Hepatocyte (in vitro differentiated cells): ENCODE results near the gene CEBPE. TPM values are rescaled to one million over a fixed set of nuclear protein-coding genes. Genes with fewer than 3 reads are reported as not detected.

Experiments used
- DNase-seq: peaks from one replicate; pipeline ENCODE4 v3.0.0-alpha.2; 2016; ENCODE audit warnings: low spot score
- H2AFZ ChIP-seq: fragments of 200-600 bp; sonication (generic); 2 replicates; pipeline ENCODE4 v1.6.0; 2016; ENCODE audit warnings: antibody characterized with exemption, mild to moderate bottlenecking
- H3K27ac ChIP-seq: fragments of 200-600 bp; sonication (generic); 2 replicates; pipeline ENCODE4 v1.5.1; 2016; ENCODE audit warnings: mild to moderate bottlenecking
- H3K27me3 ChIP-seq: fragments of 200-600 bp; sonication (generic); 2 replicates; pipeline ENCODE4 v1.6.1; 2016
- H3K36me3 ChIP-seq: fragments of 200-600 bp; sonication (generic); replicated peaks from 2 replicates; pipeline ENCODE4 v1.5.1; 2016; ENCODE audit warnings: low read depth; ENCODE audit not compliant: insufficient read depth
- H3K4me1 ChIP-seq: fragments of 200-600 bp; sonication (generic); 2 replicates; pipeline ENCODE4 v1.5.1; 2016; ENCODE audit warnings: mild to moderate bottlenecking, moderate library complexity; ENCODE audit not compliant: insufficient read depth
- H3K4me2 ChIP-seq: fragments of 200-600 bp; sonication (generic); 2 replicates; pipeline ENCODE4 v1.6.0; 2016
- H3K4me3 ChIP-seq: fragments of 200-600 bp; sonication (generic); 2 replicates; pipeline ENCODE4 v1.5.1; 2016; ENCODE audit warnings: mild to moderate bottlenecking
- H3K79me2 ChIP-seq: fragments of 200-600 bp; sonication (generic); 2 replicates; pipeline ENCODE4 v1.6.0; 2017; ENCODE audit warnings: mild to moderate bottlenecking
- H3K9me2 ChIP-seq: fragments of 200-600 bp; sonication (generic); replicated peaks from 2 replicates; pipeline ENCODE4 v1.6.0; 2017; ENCODE audit warnings: mild to moderate bottlenecking; ENCODE audit not compliant: insufficient read depth
- H3K9me3 ChIP-seq: fragments of 200-600 bp; sonication (generic); 2 replicates; pipeline ENCODE4 v1.5.1; 2016; ENCODE audit warnings: low read depth, mild to moderate bottlenecking
- H4K20me1 ChIP-seq: fragments of 200-600 bp; sonication (generic); 2 replicates; pipeline ENCODE4 v1.6.0; 2016; ENCODE audit warnings: mild to moderate bottlenecking; ENCODE audit not compliant: insufficient read depth, poor library complexity, severe bottlenecking
- CTCF ChIP-seq: fragments of 200-600 bp; sonication (generic); IDR thresholded peaks from 2 replicates; pipeline ENCODE4 v1.5.1; 2016; ENCODE audit warnings: antibody characterized with exemption, mild to moderate bottlenecking; ENCODE audit not compliant: poor library complexity
- EZH2 ChIP-seq: fragments of 200-600 bp; sonication (generic); IDR thresholded peaks from 2 replicates; pipeline ENCODE4 v1.6.1; 2016; ENCODE audit warnings: antibody characterized with exemption, mild to moderate bottlenecking, borderline replicate concordance
- EZH2phosphoT487 ChIP-seq: fragments of 200-600 bp; sonication (generic); IDR thresholded peaks from one replicate; pipeline ENCODE4 v1.6.1; 2018; ENCODE audit warnings: antibody characterized with exemption, mild to moderate bottlenecking, low read depth, moderate library complexity; ENCODE audit not compliant: unreplicated experiment, severe bottlenecking
- WGBS: methylation state at CpG from one replicate; pipeline ENCODE4 v1.1.6; 2016; ENCODE audit warnings: low lambda C conversion rate; ENCODE audit errors: missing lambda C conversion rate; 5-methylcytosine and 5-hydroxymethylcytosine counted together
- polyA plus RNA-seq: library from polyadenylated mRNA; unstranded; fragments of >200 nt; fragmentation: Nextera tagmentation; extraction: Ambion mirVana; gene quantifications from 2 replicates; pipeline ENCODE4 v1.2.1, GENCODE V29; 2016
- total RNA-seq: library from RNA; depleted of rRNA; stranded (reverse); fragments of >200 nt; gene quantifications from 2 replicates; pipeline ENCODE4 v1.2.3, GENCODE V29; 2014

Gene CEBPE
- total and polyA plus RNA-seq, 2 experiments from 2014 or later, result not detected

GRCh38 chr14:23093991-23094665, 24.9 kb downstream of the CEBPE start:
- DNase-seq, result no peak
- Histone ChIP-seq H2AFZ (peak overlapping the region; percentile 11), H3K9me2 (no peaks in the 10 kb centered on the region), H3K27me3 (no peaks in the 10 kb centered on the region), H3K79me2 (peaks cover 84% of the 10 kb centered on the region), H3K4me3 (peak overlapping the region; percentile 32), H4K20me1 (peaks cover 31% of the 10 kb centered on the region), H3K27ac (peak overlapping the region; percentile 91), H3K4me1 (peaks cover 18% of the 10 kb centered on the region), H3K36me3 (peaks cover 6% of the 10 kb centered on the region), H3K4me2 (peak overlapping the region; percentile 92), H3K9me3 (no peaks in the 10 kb centered on the region)
- TF ChIP-seq CTCF (peak; percentile 20), EZH2phosphoT487 (no peak)
- 4% methylated on average over 14 of the region's 14 CpGs for WGBS

- H3K9me2 ChIP-seq, result no peaks in the 10 kb centered on the region
- peak overlapping the region; percentile 92 for H3K4me2 ChIP-seq
- H3K27me3 ChIP-seq, result no peaks in the 10 kb centered on the region
- TF ChIP-seq EZH2phosphoT487, result no peak
- no peak for TF ChIP-seq EZH2
- peaks cover 31% of the 10 kb centered on the region for H4K20me1 ChIP-seq
- H3K9me3 ChIP-seq, result no peaks in the 10 kb centered on the region
- H3K79me2 ChIP-seq, result peaks cover 84% of the 10 kb centered on the region
- peak overlapping the region; percentile 32 for H3K4me3 ChIP-seq
- H2AFZ ChIP-seq, result no peak overlapping the region
- DNase-seq, result no peak
- no peak overlapping the region for H3K27ac ChIP-seq
- peaks cover 18% of the 10 kb centered on the region for H3K4me1 ChIP-seq
- WGBS, result 96% methylated on average over 2 of the region's 2 CpGs
- H3K36me3 ChIP-seq, result peaks cover 7% of the 10 kb centered on the region
Measured at GRCh38 chr14:23093526-23093925, 25.5 kb downstream of the CEBPE start.

GRCh38 chr14:23093104-23093503, 26.0 kb downstream of the CEBPE start:
- no peak overlapping the region for H3K27ac ChIP-seq
- no peaks in the 10 kb centered on the region for H3K9me2 ChIP-seq
- H3K4me2 ChIP-seq, result peak overlapping the region; percentile 92
- no peak for DNase-seq
- peaks cover 83% of the 10 kb centered on the region for H3K79me2 ChIP-seq
- peaks cover 31% of the 10 kb centered on the region for H4K20me1 ChIP-seq
- no peaks in the 10 kb centered on the region for H3K9me3 ChIP-seq
- no peak overlapping the region for H2AFZ ChIP-seq
- 66% methylated on average over 2 of the region's 2 CpGs for WGBS
- H3K36me3 ChIP-seq, result peaks cover 7% of the 10 kb centered on the region
- no peaks in the 10 kb centered on the region for H3K27me3 ChIP-seq
- peaks cover 18% of the 10 kb centered on the region for H3K4me1 ChIP-seq
- H3K4me3 ChIP-seq, result no peak overlapping the region
- TF ChIP-seq CTCF, result no peak
- no peak for TF ChIP-seq EZH2
- TF ChIP-seq EZH2phosphoT487, result no peak

GRCh38 chr14:23091294-23092225, 27.5 kb downstream of the CEBPE start:
- no peak overlapping the region for H2AFZ ChIP-seq
- no peak overlapping the region for H3K4me2 ChIP-seq
- TF ChIP-seq EZH2, result no peak
- TF ChIP-seq EZH2phosphoT487, result no peak
- no peak for TF ChIP-seq CTCF
- no peaks in the 10 kb centered on the region for H3K9me2 ChIP-seq
- no peaks in the 10 kb centered on the region for H3K27me3 ChIP-seq
- no peak overlapping the region for H3K27ac ChIP-seq
- peaks cover 81% of the 10 kb centered on the region for H3K79me2 ChIP-seq
- no peak overlapping the region for H3K4me3 ChIP-seq
- peaks cover 8% of the 10 kb centered on the region for H3K4me1 ChIP-seq
- H3K36me3 ChIP-seq, result peaks cover 7% of the 10 kb centered on the region
- H3K9me3 ChIP-seq, result no peaks in the 10 kb centered on the region
- WGBS, result 96% methylated on average over 11 of the region's 12 CpGs
- H4K20me1 ChIP-seq, result peaks cover 26% of the 10 kb centered on the region
- no peak for DNase-seq
